ENCODE measurements around the gene C13orf46.

C13orf46 gene

GRCh38 chr13:113933901-113934300 lies 40.0 kb downstream of the C13orf46 start:
- H3K4me1 ChIP-seq (ENCODE audit: control insufficient read depth, insufficient read depth, low read length): peaks cover 18% of the 10 kb centered on the region

GRCh38 chr13:113931841-113932459 lies 41.9 kb downstream of the C13orf46 start:
- no peaks in the 10 kb centered on the region for H3K36me3 ChIP-seq (ENCODE audit: control insufficient read depth, insufficient read depth, low read length)
- no peak overlapping the region for H3K4me3 ChIP-seq (ENCODE audit: low read depth, low read length)
- H3K27ac ChIP-seq (ENCODE audit: low read depth, low read length): no peak overlapping the region
- no peaks in the 10 kb centered on the region for H3K27me3 ChIP-seq (ENCODE audit: control insufficient read depth, insufficient read depth, low read length)
- no peaks in the 10 kb centered on the region for H3K9me3 ChIP-seq (ENCODE audit: control insufficient read depth, insufficient read depth, low read depth, low read length)
- H3K9ac ChIP-seq (ENCODE audit: low read length): no peak overlapping the region
- H3K4me1 ChIP-seq (ENCODE audit: control insufficient read depth, insufficient read depth, low read length): peaks cover 14% of the 10 kb centered on the region

More at GRCh38 chr13:113933901-113934300, 40.0 kb downstream of the C13orf46 start:
- H3K27ac ChIP-seq (ENCODE audit: low read depth, low read length): no peak overlapping the region
- H3K4me3 ChIP-seq (ENCODE audit: low read depth, low read length): no peak overlapping the region
- no peaks in the 10 kb centered on the region for H3K36me3 ChIP-seq (ENCODE audit: control insufficient read depth, insufficient read depth, low read length)
- no peaks in the 10 kb centered on the region for H3K27me3 ChIP-seq (ENCODE audit: control insufficient read depth, insufficient read depth, low read length)
- H3K9ac ChIP-seq (ENCODE audit: low read length): no peak overlapping the region
- H3K9me3 ChIP-seq (ENCODE audit: control insufficient read depth, insufficient read depth, low read depth, low read length): no peaks in the 10 kb centered on the region

GRCh38 chr13:113930671-113931637 lies 42.9 kb downstream of the C13orf46 start:
- Histone ChIP-seq H3K27me3 (ENCODE audit: control insufficient read depth, insufficient read depth, low read length) (no peaks in the 10 kb centered on the region), H3K9ac (ENCODE audit: low read length) (no peak overlapping the region), H3K36me3 (ENCODE audit: control insufficient read depth, insufficient read depth, low read length) (no peaks in the 10 kb centered on the region), H3K4me1 (ENCODE audit: control insufficient read depth, insufficient read depth, low read length) (peaks cover 14% of the 10 kb centered on the region), H3K9me3 (ENCODE audit: control insufficient read depth, insufficient read depth, low read depth, low read length) (peaks cover 4% of the 10 kb centered on the region; the same call in 1 of the 2 replicates), H3K27ac (ENCODE audit: low read depth, low read length) (no peak overlapping the region), H3K4me3 (ENCODE audit: low read depth, low read length) (no peak overlapping the region)

- Histone ChIP-seq H3K4me1 (ENCODE audit: control insufficient read depth, insufficient read depth, low read length) (peaks cover 4% of the 10 kb centered on the region), H3K4me3 (ENCODE audit: low read depth, low read length) (no peak overlapping the region), H3K27ac (ENCODE audit: low read depth, low read length) (no peak overlapping the region), H3K36me3 (ENCODE audit: control insufficient read depth, insufficient read depth, low read length) (no peaks in the 10 kb centered on the region), H3K9ac (ENCODE audit: low read length) (no peak overlapping the region), H3K9me3 (ENCODE audit: control insufficient read depth, insufficient read depth, low read depth, low read length) (peaks cover 7% of the 10 kb centered on the region; the same call in 1 of the 2 replicates), H3K27me3 (ENCODE audit: control insufficient read depth, insufficient read depth, low read length) (no peaks in the 10 kb centered on the region)
These were observed 44.0 kb downstream of the C13orf46 start for GRCh38 chr13:113929628-113930615.

GRCh38 chr13:113928685-113929627 lies 44.9 kb downstream of the C13orf46 start:
- H3K4me3 ChIP-seq (ENCODE audit: low read depth, low read length): no peak overlapping the region
- no peaks in the 10 kb centered on the region for H3K27me3 ChIP-seq (ENCODE audit: control insufficient read depth, insufficient read depth, low read length)
- H3K9ac ChIP-seq (ENCODE audit: low read length): no peak overlapping the region
- H3K9me3 ChIP-seq (ENCODE audit: control insufficient read depth, insufficient read depth, low read depth, low read length): peaks cover 7% of the 10 kb centered on the region; the same call in 1 of the 2 replicates
- H3K27ac ChIP-seq (ENCODE audit: low read depth, low read length): no peak overlapping the region
- no peaks in the 10 kb centered on the region for H3K36me3 ChIP-seq (ENCODE audit: control insufficient read depth, insufficient read depth, low read length)
- H3K4me1 ChIP-seq (ENCODE audit: control insufficient read depth, insufficient read depth, low read length): no peaks in the 10 kb centered on the region

- no peaks in the 10 kb centered on the region for H3K36me3 ChIP-seq (ENCODE audit: control insufficient read depth, insufficient read depth, low read length)
- no peaks in the 10 kb centered on the region for H3K4me1 ChIP-seq (ENCODE audit: control insufficient read depth, insufficient read depth, low read length)
- H3K9ac ChIP-seq (ENCODE audit: low read length): no peak overlapping the region
- H3K27me3 ChIP-seq (ENCODE audit: control insufficient read depth, insufficient read depth, low read length): no peaks in the 10 kb centered on the region
- no peak overlapping the region for H3K27ac ChIP-seq (ENCODE audit: low read depth, low read length)
- H3K4me3 ChIP-seq (ENCODE audit: low read depth, low read length): no peak overlapping the region
- H3K9me3 ChIP-seq (ENCODE audit: control insufficient read depth, insufficient read depth, low read depth, low read length): peaks cover 7% of the 10 kb centered on the region; the same call in 1 of the 2 replicates
These were observed 46.0 kb downstream of the C13orf46 start for GRCh38 chr13:113927661-113928581.

- Histone ChIP-seq H3K9ac (ENCODE audit: low read length) (no peak overlapping the region), H3K4me3 (ENCODE audit: low read depth, low read length) (no peak overlapping the region), H3K36me3 (ENCODE audit: control insufficient read depth, insufficient read depth, low read length) (no peaks in the 10 kb centered on the region), H3K27me3 (ENCODE audit: control insufficient read depth, insufficient read depth, low read length) (no peaks in the 10 kb centered on the region), H3K9me3 (ENCODE audit: control insufficient read depth, insufficient read depth, low read depth, low read length) (peaks cover 11% of the 10 kb centered on the region), H3K27ac (ENCODE audit: low read depth, low read length) (no peak overlapping the region), H3K4me1 (ENCODE audit: control insufficient read depth, insufficient read depth, low read length) (no peaks in the 10 kb centered on the region)
These were observed 46.8 kb downstream of the C13orf46 start for GRCh38 chr13:113926951-113927660.

GRCh38 chr13:113926301-113926761 lies 47.5 kb downstream of the C13orf46 start:
- Histone ChIP-seq H3K4me1 (ENCODE audit: control insufficient read depth, insufficient read depth, low read length) (no peaks in the 10 kb centered on the region), H3K4me3 (ENCODE audit: low read depth, low read length) (no peak overlapping the region), H3K36me3 (ENCODE audit: control insufficient read depth, insufficient read depth, low read length) (no peaks in the 10 kb centered on the region), H3K9ac (ENCODE audit: low read length) (no peak overlapping the region), H3K27ac (ENCODE audit: low read depth, low read length) (no peak overlapping the region), H3K27me3 (ENCODE audit: control insufficient read depth, insufficient read depth, low read length) (no peaks in the 10 kb centered on the region), H3K9me3 (ENCODE audit: control insufficient read depth, insufficient read depth, low read depth, low read length) (peaks cover 19% of the 10 kb centered on the region)

All from HUES6 (cell line).